ENCODE data around the gene IL3RA. TPM values are rescaled to one million over a fixed set of nuclear protein-coding genes. Genes with fewer than 3 reads are reported as not detected.
"Not testable (repeated sequence)": the region's sequence is repeated elsewhere in the genome, so short reads cannot be mapped to it uniquely, and the experiment has no call there.

Gene IL3RA
- total RNA-seq, 2 experiments from 2014 or later = not detected

- Mint-ChIP-seq H3K4me3 (no peak overlapping the region), H3K4me1 (ENCODE audit: low read depth) (no peaks in the 10 kb centered on the region), H3K36me3 (ENCODE audit: low read depth) (no peaks in the 10 kb centered on the region), H3K9me3 (peaks cover 5% of the 10 kb centered on the region), H3K27ac (no peak overlapping the region), H3K27me3 (ENCODE audit: low read depth) (no peaks in the 10 kb centered on the region)
- intact Hi-C loops (cut with micrococcal nuclease) = no loop called here
- no peak for DNase-seq
- CTCF ChIA-PET = no interaction called here
Measured at GRCh38 chrX:1308476-1308875, 28.1 kb upstream of the IL3RA start.

DNA sequence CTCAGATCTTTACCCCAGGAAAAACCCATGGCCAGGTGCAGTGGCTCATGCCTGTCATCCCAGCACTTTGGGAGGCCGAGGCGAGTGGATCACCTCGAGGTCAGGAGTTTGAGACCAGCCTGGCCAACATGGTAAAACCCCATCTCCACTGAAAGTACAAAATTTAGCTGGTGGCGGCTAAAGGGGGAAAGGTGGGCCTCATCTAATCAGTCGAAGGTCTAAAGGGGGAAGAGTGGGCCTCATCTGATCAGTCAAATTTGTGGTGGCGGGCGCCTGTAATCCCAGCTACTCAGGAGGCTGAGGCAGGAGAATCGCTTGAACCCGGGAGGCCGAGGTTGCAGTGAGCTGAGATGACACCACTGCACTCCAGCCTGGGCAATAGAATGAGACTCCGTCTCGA, 27.7 kb upstream of the IL3RA start:
- H3K9me3 Mint-ChIP-seq; H3K36me3 Mint-ChIP-seq (ENCODE audit: low read depth); DNase-seq; H3K27ac Mint-ChIP-seq; H3K4me1 Mint-ChIP-seq (ENCODE audit: low read depth); intact Hi-C loops (cut with micrococcal nuclease); H3K4me3 Mint-ChIP-seq; H3K27me3 Mint-ChIP-seq (ENCODE audit: low read depth); CTCF ChIA-PET: not testable (repeated sequence)

DNA sequence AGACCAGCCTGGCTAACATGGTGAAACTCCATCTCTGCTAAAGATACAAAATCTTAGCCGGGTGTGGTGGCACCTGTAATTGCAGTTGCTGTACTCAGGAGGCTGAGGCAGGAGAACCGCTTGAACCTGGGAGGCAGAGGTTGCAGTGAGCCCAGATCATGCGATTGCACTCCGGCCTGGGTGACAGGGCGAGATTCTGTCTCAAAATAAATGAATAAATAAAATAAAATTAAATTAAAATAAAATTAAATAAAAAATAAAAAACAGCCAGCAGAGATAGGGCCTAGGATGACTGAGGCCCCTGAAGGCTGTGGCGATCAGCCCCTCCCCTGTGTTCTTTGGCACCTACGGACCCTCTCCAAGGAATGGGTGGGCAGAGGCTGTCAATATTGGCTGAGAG, 22.8 kb upstream of the IL3RA start:
- Mint-ChIP-seq H3K27me3 (ENCODE audit: low read depth) (peaks cover 2% of the 10 kb centered on the region), H3K9me3 (peaks cover 1% of the 10 kb centered on the region), H3K27ac (no peak overlapping the region), H3K4me3 (no peak overlapping the region), H3K4me1 (ENCODE audit: low read depth) (peaks cover 2% of the 10 kb centered on the region), H3K36me3 (ENCODE audit: low read depth) (no peaks in the 10 kb centered on the region)
- CTCF ChIA-PET = no interaction called here
- intact Hi-C loops (cut with micrococcal nuclease) = no loop called here
- no peak for DNase-seq

DNA sequence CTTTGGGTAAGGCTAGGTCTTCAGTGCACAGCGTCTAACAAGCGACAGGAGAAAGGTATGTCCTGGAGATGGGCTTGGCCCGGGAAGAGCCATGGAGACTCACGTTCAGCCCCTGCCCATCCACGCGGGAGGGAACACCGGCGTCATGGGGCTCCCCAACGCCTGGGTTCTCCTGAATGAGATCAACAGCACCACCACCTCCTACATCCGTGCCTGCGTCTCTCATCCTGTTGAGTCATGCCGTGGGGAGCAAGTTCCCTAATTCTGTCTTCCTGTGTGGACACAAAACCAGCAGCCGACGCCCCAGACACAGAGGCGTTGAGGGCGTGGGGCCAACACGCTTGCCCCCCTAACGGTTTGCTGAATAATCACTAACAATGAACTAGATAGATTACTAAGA, 20.1 kb upstream of the IL3RA start:
- Mint-ChIP-seq H3K9me3 (peaks cover 1% of the 10 kb centered on the region), H3K36me3 (ENCODE audit: low read depth) (no peaks in the 10 kb centered on the region), H3K27ac (no peak overlapping the region), H3K4me1 (ENCODE audit: low read depth) (peaks cover 2% of the 10 kb centered on the region), H3K27me3 (ENCODE audit: low read depth) (peaks cover 2% of the 10 kb centered on the region), H3K4me3 (no peak overlapping the region)
- DNase-seq = peak; percentile 55
- CTCF ChIA-PET = no interaction called here
- intact Hi-C loops (cut with micrococcal nuclease) = no loop called here

GRCh38 chrX:1321674-1322073, 14.9 kb upstream of the IL3RA start:
- no peaks in the 10 kb centered on the region for H3K36me3 Mint-ChIP-seq (ENCODE audit: low read depth)
- intact Hi-C loops (cut with micrococcal nuclease) = loop anchor here (2.0 kb wide), 1 partner anchor 73 kb away; no protein-coding TSS in a partner anchor
- H3K27ac Mint-ChIP-seq = no peak overlapping the region
- CTCF ChIA-PET = no interaction called here
- no peak overlapping the region for H3K4me3 Mint-ChIP-seq
- H3K4me1 Mint-ChIP-seq (ENCODE audit: low read depth) = peaks cover 11% of the 10 kb centered on the region
- DNase-seq = no peak
- peaks cover 8% of the 10 kb centered on the region for H3K27me3 Mint-ChIP-seq (ENCODE audit: low read depth)
- peaks cover 1% of the 10 kb centered on the region for H3K9me3 Mint-ChIP-seq

- Mint-ChIP-seq H3K4me3 (no peak overlapping the region), H3K36me3 (ENCODE audit: low read depth) (no peaks in the 10 kb centered on the region), H3K27me3 (ENCODE audit: low read depth) (peaks cover 8% of the 10 kb centered on the region), H3K27ac (peak overlapping the region; percentile 26), H3K4me1 (ENCODE audit: low read depth) (peaks cover 11% of the 10 kb centered on the region), H3K9me3 (peaks cover 1% of the 10 kb centered on the region)
- intact Hi-C loops (cut with micrococcal nuclease) = loop anchor here (2.0 kb wide), 1 partner anchor 74 kb away; no protein-coding TSS in a partner anchor
- CTCF ChIA-PET = no interaction called here
- peak; percentile 70 for DNase-seq
Measured at GRCh38 chrX:1322393-1322792, 14.2 kb upstream of the IL3RA start.

DNA sequence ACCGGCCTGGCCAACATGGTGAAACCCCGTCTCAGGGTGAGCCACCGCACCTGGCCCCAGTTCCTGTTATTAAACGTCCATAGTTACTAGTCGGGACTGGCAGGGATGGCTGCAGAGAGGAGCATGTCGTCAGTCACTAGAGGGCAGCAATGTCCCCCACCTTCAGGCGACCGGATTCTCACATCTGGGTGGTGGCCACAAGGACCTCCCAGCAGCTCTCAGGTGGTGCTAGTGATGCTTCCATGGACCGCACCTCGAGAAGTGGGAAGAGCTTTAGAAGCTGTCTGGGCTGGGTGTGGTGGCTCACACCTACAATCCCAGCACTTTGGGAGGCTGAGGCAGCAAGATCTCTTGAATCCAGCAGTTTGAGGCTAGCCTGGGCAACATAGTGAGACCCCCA, 13.3 kb upstream of the IL3RA start:
- Mint-ChIP-seq H3K4me3 (no peak overlapping the region), H3K4me1 (ENCODE audit: low read depth) (peaks cover 11% of the 10 kb centered on the region), H3K27ac (no peak overlapping the region), H3K9me3 (no peaks in the 10 kb centered on the region), H3K36me3 (ENCODE audit: low read depth) (no peaks in the 10 kb centered on the region), H3K27me3 (ENCODE audit: low read depth) (peaks cover 8% of the 10 kb centered on the region)
- CTCF ChIA-PET = no interaction called here
- intact Hi-C loops (cut with micrococcal nuclease) = loop anchor here (1.0 to 2.0 kb wide), 4 partner anchors 75 to 258 kb away; partner anchors contain the start of gene P2RY8
- peak; percentile 83 for DNase-seq

- Mint-ChIP-seq H3K4me1 (ENCODE audit: low read depth) (peaks cover 11% of the 10 kb centered on the region), H3K36me3 (ENCODE audit: low read depth) (no peaks in the 10 kb centered on the region), H3K27ac (no peak overlapping the region), H3K27me3 (ENCODE audit: low read depth) (peaks cover 8% of the 10 kb centered on the region), H3K4me3 (no peak overlapping the region), H3K9me3 (no peaks in the 10 kb centered on the region)
- intact Hi-C loops (cut with micrococcal nuclease) = no loop called here
- CTCF ChIA-PET = no interaction called here
- DNase-seq = no peak
Measured at GRCh38 chrX:1325515-1326116, 11.0 kb upstream of the IL3RA start.

GRCh38 chrX:1327651-1328304, 8.8 kb upstream of the IL3RA start:
- Mint-ChIP-seq H3K9me3 (no peaks in the 10 kb centered on the region), H3K4me1 (ENCODE audit: low read depth) (peaks cover 5% of the 10 kb centered on the region)
- intact Hi-C loops (cut with micrococcal nuclease) = no loop called here

GRCh38 chrX:1330605-1331004, 6.0 kb upstream of the IL3RA start:
- Mint-ChIP-seq H3K36me3 (ENCODE audit: low read depth) (no peaks in the 10 kb centered on the region), H3K4me3 (no peak overlapping the region), H3K4me1 (ENCODE audit: low read depth) (no peaks in the 10 kb centered on the region), H3K9me3 (no peaks in the 10 kb centered on the region), H3K27ac (no peak overlapping the region), H3K27me3 (ENCODE audit: low read depth) (peaks cover 3% of the 10 kb centered on the region)
- CTCF ChIA-PET = no interaction called here
- no peak for DNase-seq
- intact Hi-C loops (cut with micrococcal nuclease) = no loop called here

More at GRCh38 chrX:1327651-1328304, 8.8 kb upstream of the IL3RA start:
- peaks cover 7% of the 10 kb centered on the region for H3K27me3 Mint-ChIP-seq (ENCODE audit: low read depth)
- H3K36me3 Mint-ChIP-seq (ENCODE audit: low read depth) = no peaks in the 10 kb centered on the region
- no peak for DNase-seq
- no peak overlapping the region for H3K27ac Mint-ChIP-seq
- CTCF ChIA-PET = no interaction called here
- no peak overlapping the region for H3K4me3 Mint-ChIP-seq

- Mint-ChIP-seq H3K4me1 (ENCODE audit: low read depth) (peaks cover 10% of the 10 kb centered on the region), H3K27me3 (ENCODE audit: low read depth) (peaks cover 15% of the 10 kb centered on the region)
- H3K9me3 Mint-ChIP-seq; H3K27ac Mint-ChIP-seq; CTCF ChIA-PET; H3K36me3 Mint-ChIP-seq (ENCODE audit: low read depth); DNase-seq; intact Hi-C loops (cut with micrococcal nuclease); H3K4me3 Mint-ChIP-seq: not testable (repeated sequence)
Measured at GRCh38 chrX:1332433-1332832, 4.2 kb upstream of the IL3RA start.

GRCh38 chrX:1334854-1335253, 1.7 kb upstream of the IL3RA start:
- no peak overlapping the region for H3K4me3 Mint-ChIP-seq
- peaks cover 10% of the 10 kb centered on the region for H3K4me1 Mint-ChIP-seq (ENCODE audit: low read depth)
- H3K9me3 Mint-ChIP-seq = peaks cover 2% of the 10 kb centered on the region
- H3K27me3 Mint-ChIP-seq (ENCODE audit: low read depth) = peaks cover 16% of the 10 kb centered on the region
- CTCF ChIA-PET = no interaction called here
- H3K36me3 Mint-ChIP-seq (ENCODE audit: low read depth) = no peaks in the 10 kb centered on the region
- DNase-seq = no peak
- intact Hi-C loops (cut with micrococcal nuclease) = no loop called here
- no peak overlapping the region for H3K27ac Mint-ChIP-seq

Measured in activated naive CD4-positive, alpha-beta T cell treated with anti-CD3 and anti-CD28 coated beads for 36 hours (primary cell).